SHP77 treated with DMSO at 0.1 percent for 48 hours (cell line): ENCODE data around the gene SKAP1.

Source experiments
- DNase-seq: peaks from one replicate; lab custom pipeline; 2025; lab: John Stamatoyannopoulos, UW

SKAP1 gene

DNA sequence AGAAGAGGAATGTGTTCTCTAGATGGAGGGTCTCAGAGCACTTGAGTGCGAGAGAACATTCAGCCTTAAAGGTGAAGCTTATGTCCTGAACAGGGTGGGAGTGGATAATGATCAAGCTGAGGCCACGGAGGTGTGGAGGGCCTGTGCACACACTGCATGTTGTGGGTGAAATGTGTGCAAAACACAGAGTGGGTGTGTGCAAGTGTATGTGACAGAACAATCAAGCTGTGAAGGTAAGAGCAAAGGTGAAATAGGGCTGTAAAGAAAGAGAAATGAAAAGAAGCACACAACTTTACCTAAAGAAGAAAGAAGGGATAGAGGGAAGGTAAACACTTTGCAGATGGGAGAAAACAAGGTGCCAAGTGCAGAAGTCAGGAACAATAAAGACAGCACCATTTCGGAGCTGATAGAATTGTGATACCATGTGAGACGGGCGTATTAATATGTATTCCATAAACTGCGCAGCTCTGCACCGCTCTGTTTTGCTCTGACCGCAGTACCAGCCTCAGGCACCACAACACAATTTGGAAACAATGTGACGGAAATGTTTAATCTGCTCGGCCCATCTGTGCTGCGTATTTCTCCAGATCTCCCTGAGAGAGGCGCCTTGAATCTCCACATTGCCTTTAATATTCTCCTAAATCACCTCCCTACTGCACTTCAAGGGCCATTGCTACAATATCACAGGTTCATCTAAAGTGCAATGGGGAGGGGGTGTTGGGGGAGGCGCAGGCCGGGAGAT lies 281.8 kb downstream of the SKAP1 start:
- DNase-seq: no peak

GRCh38 chr17:48144976-48145798 lies 284.8 kb downstream of the SKAP1 start:
- DNase-seq: no peak

DNA sequence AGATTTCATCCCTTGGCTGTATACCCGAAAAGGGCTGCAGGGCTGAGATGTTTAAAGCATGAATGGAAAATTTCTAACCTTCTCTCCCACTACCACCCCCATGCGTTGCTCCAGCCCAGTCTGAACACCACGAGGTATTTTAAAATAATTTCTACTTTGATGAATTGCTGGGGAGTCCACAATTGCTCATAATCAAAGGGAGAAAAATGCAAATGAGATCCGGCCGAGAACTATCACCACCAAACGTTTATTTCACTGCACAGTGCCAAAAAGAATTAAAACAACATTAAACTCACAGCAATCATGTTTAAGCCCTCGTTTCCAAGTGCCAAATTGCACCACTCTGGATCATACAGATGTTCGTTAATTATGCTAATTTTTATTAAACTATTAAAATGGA lies 285.8 kb downstream of the SKAP1 start:
- no peak for DNase-seq

- no peak for DNase-seq
Observed at GRCh38 chr17:48143629-48144028, 286.4 kb downstream of the SKAP1 start.

- no peak for DNase-seq
Observed at GRCh38 chr17:48139944-48140343, 290.1 kb downstream of the SKAP1 start.

GRCh38 chr17:48137656-48138055 lies 292.4 kb downstream of the SKAP1 start:
- no peak for DNase-seq

DNA sequence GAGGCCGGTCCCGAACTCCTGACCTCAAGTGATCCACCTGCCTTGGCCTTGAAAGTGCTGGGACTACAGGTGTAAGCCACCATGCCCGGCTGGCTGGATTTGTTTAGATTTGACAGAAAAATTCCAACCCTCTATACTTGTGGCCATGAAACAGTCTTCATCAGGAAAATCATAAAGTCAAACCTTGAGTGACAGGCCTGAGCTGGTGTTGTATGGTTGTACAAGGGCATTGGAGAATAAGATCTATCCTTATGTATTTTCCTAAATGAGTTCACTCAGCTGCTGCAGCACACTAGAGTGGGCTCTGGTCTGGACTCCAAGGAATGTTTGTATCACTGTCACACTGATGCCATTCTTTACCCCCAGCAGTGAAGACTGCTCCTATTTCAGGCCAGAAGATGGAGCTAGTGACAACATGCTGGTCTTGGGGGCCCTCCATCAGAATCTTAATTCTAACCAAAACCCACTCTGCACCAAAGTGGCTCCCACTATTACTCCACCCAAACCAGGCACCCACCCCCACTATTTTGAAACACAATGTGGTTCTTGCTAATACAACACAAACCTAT lies 295.0 kb downstream of the SKAP1 start:
- DNase-seq: no peak

- DNase-seq: no peak
Observed at GRCh38 chr17:48132385-48132784, 297.6 kb downstream of the SKAP1 start.

- DNase-seq: peak; percentile 78
Observed at GRCh38 chr17:48131216-48131824, 298.7 kb downstream of the SKAP1 start.

DNA sequence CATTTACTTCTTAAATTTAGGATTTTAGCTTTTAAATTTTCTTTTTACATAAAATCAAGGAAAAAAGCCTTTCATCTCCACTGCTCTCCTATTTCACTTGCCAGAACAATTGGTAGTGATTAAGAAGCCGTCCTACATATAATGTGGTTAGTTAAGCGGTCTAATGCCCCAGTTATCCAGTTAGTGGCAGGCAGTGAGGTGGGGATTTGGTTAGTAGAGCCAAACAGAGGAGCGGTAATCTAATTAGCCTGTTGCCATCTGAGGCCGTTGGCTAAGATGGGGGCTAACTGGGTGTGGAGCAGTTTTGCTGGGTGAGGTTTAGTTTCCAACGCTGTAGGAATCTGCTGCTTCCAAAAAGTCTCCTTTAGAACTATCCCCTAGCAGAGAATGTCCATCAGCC lies 300.0 kb downstream of the SKAP1 start:
- no peak for DNase-seq

DNA sequence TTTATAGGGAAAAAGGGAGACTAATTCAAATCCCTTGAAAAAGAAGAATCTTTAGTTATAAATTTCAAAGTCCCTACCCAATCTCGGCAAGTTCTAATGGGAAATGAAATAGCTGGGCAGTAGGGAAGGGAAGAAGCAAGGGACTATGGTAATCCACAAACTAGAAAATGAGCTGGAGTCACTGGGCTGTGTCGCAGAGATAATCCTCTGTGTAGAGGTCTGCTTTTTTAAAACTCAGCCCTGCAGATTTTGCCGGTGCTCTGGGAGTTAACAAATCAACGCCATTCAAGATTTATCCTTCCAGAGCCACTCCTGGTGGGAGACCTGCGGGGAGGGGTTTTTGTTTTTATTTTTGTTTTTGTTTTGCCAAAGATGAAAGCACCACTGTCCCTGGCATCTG lies 301.6 kb downstream of the SKAP1 start:
- no peak for DNase-seq

DNA sequence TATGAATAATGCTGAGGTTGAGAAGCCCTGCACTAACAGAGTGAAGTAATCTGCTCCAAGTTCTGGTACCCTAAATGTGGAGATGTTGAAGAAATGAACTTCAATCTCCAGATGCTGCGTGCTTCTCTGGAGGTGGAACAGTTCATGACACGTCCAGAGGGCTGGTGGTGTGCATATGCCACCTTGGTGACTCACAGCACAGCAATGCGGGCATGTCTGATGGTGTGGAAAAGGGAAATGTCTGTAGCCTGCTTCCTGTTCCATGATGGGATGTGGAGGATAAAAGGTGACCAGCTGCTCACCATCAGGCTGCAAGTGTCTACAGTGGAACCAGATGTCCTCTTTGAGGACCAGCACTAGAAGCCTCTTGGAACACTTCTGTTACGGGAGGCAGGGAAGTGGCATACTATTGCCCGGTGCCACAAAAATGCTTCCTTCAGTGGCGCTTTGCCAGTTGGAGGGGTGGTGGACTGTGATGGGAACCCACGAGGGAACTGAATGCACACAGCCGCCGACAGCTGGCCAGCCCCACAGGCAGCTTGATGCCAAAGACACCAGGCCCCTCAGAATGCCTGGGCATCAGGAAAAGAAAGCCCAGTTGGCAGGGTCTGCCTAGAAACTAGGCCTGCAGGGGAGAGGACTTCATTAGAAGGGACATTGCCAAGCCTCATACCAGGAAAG lies 302.5 kb downstream of the SKAP1 start:
- no peak for DNase-seq

DNA sequence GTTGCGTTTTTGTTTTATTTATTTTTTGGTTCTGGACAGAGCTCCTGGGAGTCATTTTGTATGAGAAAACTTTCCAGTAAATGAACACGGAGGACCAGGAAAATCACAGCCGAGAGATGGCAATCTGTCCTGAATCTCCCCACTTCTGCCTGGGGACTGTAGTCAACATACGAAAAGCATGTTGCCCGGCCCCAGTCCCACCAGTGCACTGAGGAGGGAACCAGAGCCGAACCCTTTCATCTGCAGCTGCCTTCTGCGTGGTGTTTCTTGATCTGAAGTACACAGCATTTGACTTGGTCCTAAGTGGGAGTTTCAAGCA lies 303.5 kb downstream of the SKAP1 start:
- DNase-seq: no peak

GRCh38 chr17:48125829-48126531 lies 304.0 kb downstream of the SKAP1 start:
- DNase-seq: no peak

DNA sequence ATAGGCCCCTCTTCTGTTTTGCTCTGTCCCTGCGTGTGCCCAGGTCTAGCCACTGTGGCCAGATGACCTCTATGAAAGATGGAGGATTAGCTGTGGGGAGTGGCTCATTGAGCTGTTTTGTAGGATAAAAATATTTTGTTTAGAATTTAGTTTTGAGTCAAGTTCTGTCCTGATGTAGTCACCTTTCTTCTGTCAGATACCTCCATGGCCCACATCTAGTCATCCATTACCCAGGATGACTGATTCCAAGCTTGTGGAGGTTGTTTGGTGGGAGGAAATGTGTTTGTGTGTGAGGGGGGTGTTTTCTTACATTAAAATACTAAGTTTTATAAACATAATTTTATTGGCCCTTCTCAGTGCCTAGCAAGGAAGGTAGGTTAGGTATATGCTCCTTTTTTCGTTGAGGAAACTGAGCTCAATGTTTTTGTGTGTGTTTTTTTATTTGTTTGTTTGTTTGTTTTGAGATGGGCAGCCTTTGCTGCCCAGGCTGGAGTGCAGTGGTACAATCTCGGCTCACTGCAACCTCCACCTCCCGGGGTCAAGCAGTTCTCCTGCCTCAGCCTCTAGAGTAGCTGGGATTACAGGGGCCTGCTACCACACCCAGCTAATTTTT lies 306.1 kb downstream of the SKAP1 start:
- no peak for DNase-seq

DNA sequence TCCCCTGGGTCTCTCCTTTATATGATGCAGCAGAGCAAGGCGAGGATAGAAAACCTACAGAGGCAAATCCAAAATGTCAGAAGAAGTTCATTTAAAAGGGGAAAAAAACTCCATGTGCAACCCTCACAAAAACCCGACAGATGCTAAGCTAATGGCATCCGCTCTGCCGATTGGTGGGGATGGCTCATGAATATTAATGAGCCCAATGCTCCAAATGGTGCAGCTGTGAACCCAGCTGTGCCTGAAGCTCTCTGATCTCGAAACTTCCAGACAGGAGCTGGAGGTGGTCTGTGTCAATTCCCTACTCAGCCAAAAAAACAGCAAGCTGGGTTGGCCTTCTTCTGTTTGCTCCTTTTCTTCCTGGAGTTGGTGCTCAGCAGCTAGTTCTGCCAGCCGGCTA lies 306.9 kb downstream of the SKAP1 start:
- DNase-seq: no peak

DNA sequence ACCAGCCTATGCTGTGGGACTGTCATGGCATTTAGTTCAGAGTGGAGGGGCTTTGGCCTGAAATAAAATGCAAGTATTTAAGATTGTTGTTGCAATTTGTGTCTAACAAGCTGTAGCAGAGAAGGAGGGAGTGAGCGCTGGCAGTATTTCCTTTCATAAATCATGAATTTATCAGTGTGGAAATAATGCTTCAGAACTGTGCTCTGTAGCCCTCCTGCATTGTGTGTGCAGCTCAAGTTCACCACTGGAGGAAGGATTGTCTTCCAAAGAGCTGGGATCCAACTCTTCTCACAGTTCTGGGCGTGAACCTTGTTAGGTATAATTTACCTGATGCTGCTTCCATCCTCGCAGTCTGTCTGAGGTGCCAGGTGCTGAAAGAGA lies 307.4 kb downstream of the SKAP1 start:
- no peak for DNase-seq

GRCh38 chr17:48121923-48122664 lies 307.9 kb downstream of the SKAP1 start:
- DNase-seq: no peak

DNA sequence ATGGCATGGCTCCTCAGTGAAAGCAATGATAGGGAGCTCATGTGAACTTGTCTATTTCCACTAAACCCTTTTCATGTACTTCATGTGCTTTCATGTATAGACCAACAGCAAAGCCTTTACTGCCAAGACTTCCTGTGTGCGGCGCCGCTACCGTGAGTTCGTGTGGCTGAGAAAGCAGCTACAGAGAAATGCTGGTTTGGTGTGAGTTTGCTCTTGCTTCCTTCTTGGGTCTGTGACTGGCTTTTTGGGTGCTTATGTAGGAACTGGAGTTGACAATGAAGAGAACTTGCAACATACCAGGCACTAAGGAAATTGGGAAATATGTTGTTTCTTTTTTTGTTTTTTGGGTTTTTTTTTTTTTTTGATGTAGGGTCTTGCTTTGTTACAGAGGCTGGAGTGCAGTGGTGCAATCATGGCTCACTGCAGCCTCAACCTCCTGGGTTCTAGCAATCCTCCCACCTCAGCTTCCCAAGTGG lies 316.8 kb downstream of the SKAP1 start:
- DNase-seq: no peak

DNA sequence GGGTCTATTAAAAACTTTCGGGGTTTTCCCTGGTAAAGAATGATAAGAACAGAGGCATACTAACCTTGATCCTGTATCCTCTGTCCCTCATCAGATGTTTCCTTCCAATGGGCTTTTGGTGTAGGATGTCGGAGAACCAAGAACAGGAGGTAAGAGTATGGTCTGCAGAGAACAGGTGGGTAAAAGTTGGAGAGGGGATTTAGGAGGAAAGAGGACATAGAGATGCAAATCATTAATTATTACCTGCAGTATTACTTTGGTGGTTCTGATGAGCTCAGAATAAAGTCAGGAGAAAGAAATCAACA lies 318.1 kb downstream of the SKAP1 start:
- DNase-seq: no peak

GRCh38 chr17:48110761-48111160 lies 319.3 kb downstream of the SKAP1 start:
- DNase-seq: no peak
